ENCODE data around the gene CCDC97.

The CCDC97 gene

GRCh38 chr19:41310033-41310831 lies at the start of gene CCDC97:
Gene CCDC97 (plus strand): TSS chr19:41310172. CDS start chr19:41310311, 139 bp downstream.
- H3K36me3 Mint-ChIP-seq: peaks cover 16% of the 10 kb centered on the region
- ATAC-seq (ENCODE audit: low read depth): peak; percentile 68

DNA sequence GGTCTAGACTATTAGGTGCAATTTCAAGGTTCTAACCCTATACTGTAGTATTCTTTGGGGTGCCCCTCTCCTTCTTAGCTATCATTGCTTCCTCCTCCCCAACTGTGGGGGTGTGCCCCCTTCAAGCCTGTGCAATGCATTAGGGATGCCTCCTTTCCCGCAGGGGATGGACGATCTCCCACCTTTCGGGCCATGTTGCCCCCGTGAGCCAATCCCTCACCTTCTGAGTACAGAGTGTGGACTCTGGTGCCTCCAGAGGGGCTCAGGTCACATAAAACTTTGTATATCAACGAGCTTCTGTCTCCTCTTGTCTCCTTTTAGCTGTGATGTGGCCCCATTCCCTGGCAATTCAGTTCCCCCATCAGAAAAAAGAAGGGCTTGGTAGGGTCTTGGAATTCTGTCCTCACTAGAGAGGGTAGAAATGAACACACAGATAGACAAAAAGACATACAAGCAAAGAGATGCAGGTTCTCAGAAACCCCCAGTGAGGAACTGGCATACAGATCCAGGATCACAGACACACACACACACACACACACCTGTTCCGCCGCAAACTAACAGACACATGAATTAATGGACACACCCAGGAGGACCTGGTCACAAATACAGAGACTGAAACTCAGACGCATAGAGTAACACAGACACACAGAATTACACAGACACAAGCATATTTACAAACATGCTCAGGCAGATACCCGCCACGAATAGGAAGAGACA lies 48.3 kb upstream of the CCDC97 start:
- ATAC-seq (ENCODE audit: low read depth) (no peak), DNase-seq (ENCODE audit: low spot score in 2 of 2) (peak in 1 of 2 donors; percentile 15)
- Mint-ChIP-seq H3K4me3 (peak overlapping the region; percentile 97), H3K27me3 (no peaks in the 10 kb centered on the region), H3K27ac (peak overlapping the region; percentile 99), H3K9me3 (no peaks in the 10 kb centered on the region), H3K36me3 (peaks cover 2% of the 10 kb centered on the region), H3K4me1 (peaks cover 29% of the 10 kb centered on the region)

More at GRCh38 chr19:41310033-41310831, at the start of gene CCDC97:
- Mint-ChIP-seq H3K27me3 (no peaks in the 10 kb centered on the region), H3K27ac (peak within 1 kb of the TSS; percentile 100), H3K9me3 (no peaks in the 10 kb centered on the region), H3K4me3 (peak within 1 kb of the TSS; percentile 96), H3K4me1 (peaks cover 47% of the 10 kb centered on the region)
- peak; percentile 92 to 93 for DNase-seq (ENCODE audit: low spot score in 2 of 2)

- Mint-ChIP-seq H3K4me1 (peaks cover 37% of the 10 kb centered on the region), H3K4me3 (peak overlapping the region; percentile 97), H3K27me3 (no peaks in the 10 kb centered on the region), H3K9me3 (no peaks in the 10 kb centered on the region), H3K27ac (peak overlapping the region; percentile 99), H3K36me3 (peaks cover 3% of the 10 kb centered on the region)
- DNase-seq (ENCODE audit: low spot score in 2 of 2) (peak; percentile 77 to 81), ATAC-seq (ENCODE audit: low read depth) (peak; percentile 34)
These were observed 46.7 kb upstream of the CCDC97 start for GRCh38 chr19:41263042-41263849.

- DNase-seq (ENCODE audit: low spot score in 2 of 2) (peak; percentile 100), ATAC-seq (ENCODE audit: low read depth) (peak; percentile 62)
- Mint-ChIP-seq H3K4me3 (peak within 1 kb of the TSS; percentile 97), H3K27me3 (no peaks in the 10 kb centered on the region), H3K27ac (peak within 1 kb of the TSS; percentile 99), H3K4me1 (peaks cover 37% of the 10 kb centered on the region), H3K9me3 (no peaks in the 10 kb centered on the region), H3K36me3 (peaks cover 3% of the 10 kb centered on the region)
These were observed 46.0 kb upstream of the CCDC97 start, which contains the start of gene HNRNPUL1 for GRCh38 chr19:41263850-41264580. Gene HNRNPUL1 (plus strand): TSS chr19:41264372. CDS start chr19:41264504, 132 bp downstream.

DNA sequence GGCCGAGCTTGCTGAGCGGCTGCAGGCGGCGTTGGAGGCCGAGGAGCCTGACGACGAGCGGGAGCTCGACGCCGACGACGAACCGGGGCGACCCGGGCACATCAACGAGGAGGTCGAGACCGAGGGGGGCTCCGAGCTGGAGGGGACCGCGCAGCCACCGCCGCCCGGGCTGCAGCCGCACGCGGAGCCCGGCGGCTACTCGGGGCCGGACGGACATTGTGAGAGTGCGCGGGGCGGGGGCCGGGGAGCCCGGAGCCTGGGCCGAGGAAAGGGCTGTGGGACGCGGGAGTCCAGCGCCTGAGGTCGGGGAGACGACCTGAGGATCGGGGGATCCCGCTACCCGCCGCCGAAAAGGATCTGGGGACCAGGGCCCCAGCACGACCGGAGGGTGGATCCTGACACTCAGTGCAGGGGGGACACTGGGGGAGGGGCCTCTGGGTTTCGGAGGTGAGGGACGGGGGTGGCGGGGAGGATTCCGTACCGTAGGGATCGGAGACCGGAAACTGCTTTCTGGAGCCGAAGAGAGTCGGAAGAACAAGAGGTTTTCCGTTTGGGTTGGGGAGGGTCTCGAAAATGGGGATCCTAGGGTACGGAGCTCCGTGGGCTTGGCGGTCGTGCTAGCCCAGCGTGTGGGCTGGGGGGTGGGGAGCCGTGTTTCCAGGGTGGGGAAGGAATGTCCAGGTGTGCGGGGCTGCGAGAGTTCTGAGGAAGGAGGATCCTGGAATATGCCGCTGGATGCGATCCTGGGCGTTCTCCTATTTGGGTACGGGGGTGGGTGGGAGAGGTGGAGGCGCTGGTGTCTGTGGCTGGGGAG lies 45.2 kb upstream of the CCDC97 start:
- Mint-ChIP-seq H3K27me3 (no peaks in the 10 kb centered on the region), H3K4me3 (peak overlapping the region; percentile 97), H3K9me3 (no peaks in the 10 kb centered on the region), H3K4me1 (peaks cover 37% of the 10 kb centered on the region), H3K27ac (peak overlapping the region; percentile 99), H3K36me3 (peaks cover 3% of the 10 kb centered on the region)
- DNase-seq (ENCODE audit: low spot score in 2 of 2): no peak
- no peak for ATAC-seq (ENCODE audit: low read depth)

GRCh38 chr19:41265395-41266153 lies 44.4 kb upstream of the CCDC97 start:
- H3K27ac Mint-ChIP-seq: peak overlapping the region; percentile 99
- DNase-seq (ENCODE audit: low spot score in 2 of 2) (peak in 1 of 2 donors; percentile 22), ATAC-seq (ENCODE audit: low read depth) (no peak)
- no peaks in the 10 kb centered on the region for H3K27me3 Mint-ChIP-seq
- H3K4me1 Mint-ChIP-seq: peaks cover 37% of the 10 kb centered on the region
- H3K4me3 Mint-ChIP-seq: peak overlapping the region; percentile 97
- H3K36me3 Mint-ChIP-seq: peaks cover 3% of the 10 kb centered on the region
- no peaks in the 10 kb centered on the region for H3K9me3 Mint-ChIP-seq

DNA sequence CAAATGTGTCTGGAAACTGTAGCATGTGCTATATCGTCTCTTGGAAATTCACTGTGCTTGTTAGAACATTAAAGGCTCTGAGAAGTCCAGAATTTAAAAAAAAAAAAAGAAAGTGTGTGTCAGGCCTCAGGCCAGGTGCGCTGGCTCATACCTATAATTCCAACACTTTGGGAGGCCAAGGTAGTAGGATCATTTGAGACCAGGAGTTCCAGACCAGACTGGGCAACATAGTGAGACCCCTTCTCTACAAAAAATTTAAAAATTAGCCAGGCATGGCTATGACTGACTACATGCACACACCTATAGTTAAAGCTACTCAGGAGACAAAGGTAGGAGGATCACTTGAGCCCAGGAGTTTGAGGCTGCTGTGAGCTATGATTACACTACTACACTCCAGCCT lies 40.9 kb upstream of the CCDC97 start:
- H3K36me3 Mint-ChIP-seq: peaks cover 21% of the 10 kb centered on the region
- DNase-seq (ENCODE audit: low spot score in 2 of 2) (no peak), ATAC-seq (ENCODE audit: low read depth) (no peak)
- H3K9me3 Mint-ChIP-seq: no peaks in the 10 kb centered on the region
- no peak overlapping the region for H3K4me3 Mint-ChIP-seq
- H3K27me3 Mint-ChIP-seq: no peaks in the 10 kb centered on the region
- H3K4me1 Mint-ChIP-seq: peaks cover 27% of the 10 kb centered on the region
- no peak overlapping the region for H3K27ac Mint-ChIP-seq

DNA sequence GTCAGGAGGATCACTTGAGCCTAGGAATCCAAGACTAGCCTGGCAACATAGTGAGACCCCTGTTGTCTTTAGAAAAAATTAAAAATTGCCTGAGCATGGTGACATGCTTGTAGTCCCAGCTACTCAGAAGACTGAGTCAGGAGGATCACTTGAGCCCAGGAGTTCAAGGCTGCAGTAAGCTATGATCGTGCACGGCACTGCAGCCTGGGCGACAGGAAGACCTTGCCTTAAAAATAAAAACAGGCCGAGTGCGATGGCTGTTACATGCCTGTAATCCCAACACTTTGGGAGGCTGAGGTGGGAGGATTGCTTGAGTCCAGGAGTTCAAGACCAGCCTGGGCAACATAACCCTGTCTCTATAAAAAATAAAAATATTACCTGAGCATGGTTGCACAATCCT lies 40.4 kb upstream of the CCDC97 start:
- Mint-ChIP-seq H3K4me1 (peaks cover 27% of the 10 kb centered on the region), H3K9me3 (no peaks in the 10 kb centered on the region), H3K4me3 (no peak overlapping the region), H3K36me3 (peaks cover 22% of the 10 kb centered on the region), H3K27ac (no peak overlapping the region), H3K27me3 (no peaks in the 10 kb centered on the region)
- no peak for DNase-seq (ENCODE audit: low spot score in 2 of 2)
- ATAC-seq (ENCODE audit: low read depth): no peak

DNA sequence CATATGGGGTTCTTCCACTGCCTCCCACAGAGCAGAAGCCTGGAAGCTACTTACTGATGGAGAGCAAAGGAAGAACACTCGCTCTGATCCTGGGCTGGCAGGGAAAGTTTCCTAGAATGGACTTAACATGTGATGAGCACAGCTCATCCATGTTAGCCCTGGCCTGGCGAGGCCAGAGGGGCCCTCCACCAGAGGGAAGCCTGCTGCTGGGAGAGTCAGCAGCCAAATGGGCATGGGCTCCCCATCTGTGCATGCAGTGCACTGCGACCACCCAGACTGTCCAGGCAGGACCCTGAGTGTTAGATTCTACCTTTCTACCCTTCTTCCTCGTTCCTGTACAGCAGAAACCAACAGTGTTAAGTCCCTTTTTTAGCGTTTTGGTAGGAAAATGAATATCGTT lies 36.9 kb upstream of the CCDC97 start:
- no peak for ATAC-seq (ENCODE audit: low read depth)
- Mint-ChIP-seq H3K27me3 (no peaks in the 10 kb centered on the region), H3K9me3 (no peaks in the 10 kb centered on the region), H3K27ac (peak overlapping the region; percentile 56), H3K4me1 (peaks cover 4% of the 10 kb centered on the region), H3K4me3 (no peak overlapping the region), H3K36me3 (peaks cover 36% of the 10 kb centered on the region)
- DNase-seq (ENCODE audit: low spot score in 2 of 2): no peak

- Mint-ChIP-seq H3K27ac (no peak overlapping the region), H3K36me3 (peaks cover 36% of the 10 kb centered on the region)
These were observed 35.2 kb upstream of the CCDC97 start for GRCh38 chr19:41274802-41275201.

GRCh38 chr19:41276231-41276630 lies 33.7 kb upstream of the CCDC97 start:
- H3K4me1 Mint-ChIP-seq: peaks cover 4% of the 10 kb centered on the region
- H3K27ac Mint-ChIP-seq: no peak overlapping the region
- ATAC-seq (ENCODE audit: low read depth) (no peak), DNase-seq (ENCODE audit: low spot score in 2 of 2) (no peak)
- no peaks in the 10 kb centered on the region for H3K9me3 Mint-ChIP-seq
- H3K27me3 Mint-ChIP-seq: no peaks in the 10 kb centered on the region
- no peak overlapping the region for H3K4me3 Mint-ChIP-seq
- H3K36me3 Mint-ChIP-seq: peaks cover 40% of the 10 kb centered on the region

More at GRCh38 chr19:41274802-41275201, 35.2 kb upstream of the CCDC97 start:
- Mint-ChIP-seq H3K4me1 (peaks cover 4% of the 10 kb centered on the region), H3K9me3 (no peaks in the 10 kb centered on the region), H3K4me3 (no peak overlapping the region), H3K27me3 (no peaks in the 10 kb centered on the region)
- no peak for ATAC-seq (ENCODE audit: low read depth)
- DNase-seq (ENCODE audit: low spot score in 2 of 2): no peak

DNA sequence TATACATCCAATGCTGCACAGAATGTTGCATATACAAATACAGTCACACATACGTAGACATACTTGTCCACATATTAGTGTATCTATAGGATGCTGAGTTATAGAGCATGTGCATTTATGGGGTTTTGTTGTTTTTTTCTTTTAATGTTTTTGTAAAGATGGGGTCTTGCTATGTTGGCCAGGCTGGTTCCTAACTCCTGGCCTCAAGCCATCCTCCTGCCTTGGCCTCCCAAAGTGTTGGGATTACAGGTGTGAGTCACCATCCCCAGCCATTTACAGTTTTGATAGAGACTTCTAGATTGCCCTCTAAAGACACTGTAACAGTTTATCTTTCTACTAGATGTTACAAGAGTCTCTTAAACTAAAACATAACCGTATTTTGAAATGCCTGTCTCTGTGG lies 31.5 kb upstream of the CCDC97 start:
- H3K27me3 Mint-ChIP-seq: no peaks in the 10 kb centered on the region
- ATAC-seq (ENCODE audit: low read depth): no peak
- no peak for DNase-seq (ENCODE audit: low spot score in 2 of 2)
- H3K9me3 Mint-ChIP-seq: no peaks in the 10 kb centered on the region
- no peaks in the 10 kb centered on the region for H3K4me1 Mint-ChIP-seq
- no peak overlapping the region for H3K27ac Mint-ChIP-seq
- no peak overlapping the region for H3K4me3 Mint-ChIP-seq
- H3K36me3 Mint-ChIP-seq: peaks cover 36% of the 10 kb centered on the region
